Kidney capillary endothelial cell (primary cell): ENCODE results near the gene OR6M1.

Experiments
- DNase-seq: peaks from one replicate; pipeline ENCODE4 v3.0.0-alpha.2; 2018; ENCODE audit warnings: low spot score

Gene OR6M1

GRCh38 chr11:123775715-123776549, 30.2 kb downstream of the OR6M1 start:
- no peak for DNase-seq

DNA sequence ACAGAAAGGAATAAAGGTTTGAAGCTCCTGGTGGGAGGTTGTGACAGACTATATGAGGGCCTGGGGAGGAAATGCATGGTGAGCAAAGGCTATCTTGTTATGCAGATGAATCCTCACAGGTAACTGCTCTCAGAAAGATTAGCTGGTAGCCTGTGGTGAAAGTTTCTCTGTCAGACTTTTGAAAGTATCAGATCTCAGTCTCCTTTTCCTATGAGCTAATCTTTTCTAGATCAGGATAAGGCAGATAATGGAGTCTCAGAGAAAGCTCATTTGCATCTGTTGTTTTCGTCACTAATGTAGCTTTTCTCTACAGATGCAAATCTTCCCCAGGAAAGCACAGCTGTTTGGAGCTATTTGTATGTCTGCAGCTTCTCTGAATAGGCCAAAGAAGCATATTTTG, 30.9 kb downstream of the OR6M1 start:
- no peak for DNase-seq

DNA sequence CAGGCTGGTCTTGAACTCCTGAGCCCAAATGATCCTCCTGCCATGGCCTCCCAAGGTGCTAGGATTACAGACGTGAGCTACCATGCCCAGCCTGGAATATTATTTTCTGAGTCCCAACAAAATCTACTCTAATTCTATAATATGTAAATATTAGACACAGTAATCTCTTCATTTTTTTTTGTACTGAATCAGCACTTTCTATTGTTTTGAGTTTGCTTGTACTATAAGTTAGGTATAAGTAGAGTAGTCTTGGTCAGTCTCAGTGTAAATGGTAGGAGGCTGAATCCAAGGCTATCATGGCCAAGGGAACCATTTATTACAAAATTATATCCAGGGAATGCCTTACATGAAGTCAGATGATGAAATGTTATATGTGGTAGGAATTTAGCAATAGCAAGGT, 32.2 kb downstream of the OR6M1 start:
- no peak for DNase-seq

DNA sequence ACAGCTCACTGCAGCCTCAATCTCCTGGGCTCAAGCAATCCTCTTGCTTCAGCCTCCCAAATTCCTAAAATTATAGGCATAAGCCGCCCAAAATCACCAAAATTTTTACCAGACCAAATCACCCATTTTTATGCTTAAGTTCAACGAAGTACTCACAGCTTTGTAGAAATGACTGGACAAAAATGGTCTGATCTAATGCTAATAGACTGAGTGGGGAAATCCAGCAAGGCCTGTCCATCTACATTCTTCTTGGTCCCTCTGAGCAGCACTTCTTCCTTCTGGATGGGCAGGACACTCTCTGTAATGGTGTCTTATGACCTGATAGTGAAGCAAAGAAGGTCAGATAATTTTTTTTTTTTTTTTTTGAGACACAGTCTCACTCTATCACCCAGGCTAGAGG, 33.1 kb downstream of the OR6M1 start:
- DNase-seq: no peak

- no peak for DNase-seq
These were observed 34.5 kb downstream of the OR6M1 start for GRCh38 chr11:123771664-123772063.

- no peak for DNase-seq
These were observed 35.4 kb downstream of the OR6M1 start for GRCh38 chr11:123770712-123771111.

DNA sequence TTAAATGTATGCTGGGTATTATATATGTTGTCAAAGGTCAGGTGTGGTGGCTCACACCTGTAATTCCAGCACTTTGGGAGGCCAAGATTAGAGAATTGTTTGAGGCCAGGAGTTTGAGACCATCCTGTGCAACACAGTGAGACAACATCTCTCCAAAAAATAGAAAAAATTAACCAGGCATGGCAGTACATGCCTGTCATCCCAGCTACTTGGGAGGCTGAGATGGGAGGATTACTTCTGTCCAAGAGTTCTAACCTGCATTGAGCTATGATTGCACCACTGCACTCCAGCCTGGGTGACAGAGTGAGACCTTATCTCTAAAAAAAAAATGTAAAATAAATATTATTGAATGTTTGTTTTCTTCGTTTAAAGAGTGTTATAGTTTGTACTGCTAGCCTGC, 40.5 kb downstream of the OR6M1 start:
- DNase-seq: no peak

GRCh38 chr11:123762422-123762821, 43.7 kb downstream of the OR6M1 start:
- no peak for DNase-seq

DNA sequence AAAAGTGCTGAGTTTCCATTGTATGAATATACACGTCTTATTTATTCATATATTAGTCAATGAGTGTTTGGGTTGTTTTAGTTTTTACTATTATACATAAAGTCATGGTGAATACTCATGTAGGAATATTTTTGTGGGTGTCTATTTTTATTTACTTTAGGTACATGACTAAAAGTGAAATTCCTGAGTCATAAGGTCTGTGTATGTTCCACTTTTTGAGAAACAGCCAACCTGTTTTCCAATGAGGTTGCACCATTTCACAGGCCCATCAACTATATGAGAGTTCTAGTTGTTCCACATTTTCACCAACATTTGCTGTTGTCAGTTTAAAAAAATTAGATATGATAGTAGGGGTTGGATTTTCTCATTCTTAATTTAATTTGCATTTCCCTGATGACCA, 45.3 kb downstream of the OR6M1 start:
- DNase-seq: no peak

- DNase-seq: no peak
These were observed 48.2 kb downstream of the OR6M1 start for GRCh38 chr11:123757976-123758375.

DNA sequence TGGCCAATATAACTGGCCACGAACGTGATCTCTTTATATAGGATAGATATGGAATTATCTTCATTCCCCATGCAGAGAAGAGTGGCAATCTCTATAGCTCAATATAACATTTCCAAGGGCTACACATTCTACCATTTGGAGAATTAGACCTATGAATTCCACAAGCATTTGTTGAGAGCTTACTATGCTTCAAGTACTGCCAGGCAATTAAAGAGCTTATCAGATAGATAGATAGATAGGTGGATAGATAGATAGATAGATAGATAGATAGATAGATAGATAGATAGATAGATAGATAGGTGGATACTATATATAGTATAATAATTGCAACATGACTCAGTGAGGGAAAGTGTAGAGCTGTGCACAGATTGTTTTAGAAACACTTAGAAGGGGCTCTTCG, 50.3 kb downstream of the OR6M1 start:
- no peak for DNase-seq
